Fibroblast of pulmonary artery (primary cell): ENCODE results near the gene FHOD1.

Source experiments
- DNase-seq: peaks from one replicate; pipeline ENCODE4 v3.0.0-alpha.2; 2010; ENCODE audit warnings: low read depth
- H3K4me3 ChIP-seq: replicated peaks from 2 replicates; pipeline ENCODE4 v1.5.1; 2011; ENCODE audit warnings: low read depth, mild to moderate bottlenecking, control low read depth, low read length, moderate library complexity
- TF ChIP-seq, protein P1 (sequence below): IDR thresholded peaks from 2 replicates; pipeline ENCODE4 v1.5.1; 2011; ENCODE audit warnings: mild to moderate bottlenecking, control low read depth, low read length, inconsistent platforms; ENCODE audit errors: missing control alignments

Gene FHOD1

DNA sequence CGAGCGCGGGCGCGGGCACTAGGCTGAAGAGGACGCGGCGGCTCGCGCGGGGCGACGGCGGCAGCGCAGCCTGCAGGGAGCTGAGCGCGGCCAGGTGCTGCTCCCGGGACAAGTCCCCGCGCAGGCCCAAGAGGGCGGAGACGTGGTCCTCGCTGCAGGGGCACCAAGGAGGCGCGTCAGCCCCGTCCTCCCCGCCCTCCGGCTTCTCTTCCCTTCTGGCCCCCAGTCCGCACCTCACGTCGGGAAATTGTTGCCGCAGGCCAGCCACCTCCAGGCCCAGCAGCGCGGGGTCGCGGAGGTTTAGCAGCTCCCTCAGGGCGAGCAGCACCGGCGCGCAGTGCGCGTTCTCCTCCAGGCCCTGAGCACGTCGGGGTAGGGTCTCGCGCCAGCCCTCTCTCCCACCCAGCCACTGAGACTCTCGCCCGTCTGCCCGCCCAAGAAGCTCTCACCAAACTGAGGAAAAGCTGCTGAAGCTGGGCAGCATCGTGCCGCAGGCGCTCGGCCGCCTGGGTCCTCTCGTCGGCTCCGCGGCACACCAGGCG is 62.8 kb downstream of the FHOD1 start:
- DNase-seq = no peak
- TF ChIP-seq, protein P1, sequence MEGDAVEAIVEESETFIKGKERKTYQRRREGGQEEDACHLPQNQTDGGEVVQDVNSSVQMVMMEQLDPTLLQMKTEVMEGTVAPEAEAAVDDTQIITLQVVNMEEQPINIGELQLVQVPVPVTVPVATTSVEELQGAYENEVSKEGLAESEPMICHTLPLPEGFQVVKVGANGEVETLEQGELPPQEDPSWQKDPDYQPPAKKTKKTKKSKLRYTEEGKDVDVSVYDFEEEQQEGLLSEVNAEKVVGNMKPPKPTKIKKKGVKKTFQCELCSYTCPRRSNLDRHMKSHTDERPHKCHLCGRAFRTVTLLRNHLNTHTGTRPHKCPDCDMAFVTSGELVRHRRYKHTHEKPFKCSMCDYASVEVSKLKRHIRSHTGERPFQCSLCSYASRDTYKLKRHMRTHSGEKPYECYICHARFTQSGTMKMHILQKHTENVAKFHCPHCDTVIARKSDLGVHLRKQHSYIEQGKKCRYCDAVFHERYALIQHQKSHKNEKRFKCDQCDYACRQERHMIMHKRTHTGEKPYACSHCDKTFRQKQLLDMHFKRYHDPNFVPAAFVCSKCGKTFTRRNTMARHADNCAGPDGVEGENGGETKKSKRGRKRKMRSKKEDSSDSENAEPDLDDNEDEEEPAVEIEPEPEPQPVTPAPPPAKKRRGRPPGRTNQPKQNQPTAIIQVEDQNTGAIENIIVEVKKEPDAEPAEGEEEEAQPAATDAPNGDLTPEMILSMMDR = no peak
- H3K4me3 ChIP-seq = peak overlapping the region; percentile 71

DNA sequence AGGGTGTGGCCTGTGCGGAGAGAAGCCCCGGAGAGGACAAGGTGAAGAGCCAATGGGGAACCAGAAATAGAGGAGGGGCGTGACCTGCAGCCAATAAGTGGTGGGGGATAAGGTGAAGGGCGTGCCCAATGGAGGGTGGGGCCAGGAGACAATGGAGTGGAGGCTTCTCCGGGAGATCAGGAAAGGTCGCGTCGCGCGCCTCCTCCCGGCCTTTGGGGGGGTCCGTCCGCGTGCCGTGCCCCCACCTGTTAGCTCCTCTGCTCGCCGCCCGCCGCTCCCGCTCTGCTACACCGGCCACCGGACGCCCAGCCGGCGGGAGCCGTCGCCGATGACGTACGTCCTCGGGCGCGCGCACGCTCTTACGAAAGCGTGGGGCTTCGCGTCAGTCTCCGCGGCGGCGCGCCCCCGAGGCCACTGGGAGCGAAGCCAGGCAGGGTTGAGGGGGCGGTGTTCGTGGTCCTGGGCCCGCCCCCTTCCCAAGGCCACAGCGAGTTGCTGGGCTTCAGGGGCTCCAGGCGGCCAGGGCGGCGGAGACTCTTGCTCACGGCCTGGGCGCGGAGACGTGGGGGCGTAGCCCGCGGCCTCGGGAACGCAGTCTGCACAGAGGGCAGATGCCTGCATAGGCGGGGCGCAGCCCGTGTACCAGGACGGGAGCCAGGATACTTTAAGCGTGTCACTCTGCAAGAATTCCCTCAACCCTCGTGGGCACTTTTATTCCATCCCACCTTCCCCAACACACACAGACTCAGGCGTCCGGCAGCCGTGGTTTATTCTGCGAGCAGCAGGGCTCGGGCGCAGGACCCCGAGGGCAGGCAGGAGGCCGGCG is 63.4 kb downstream of the FHOD1 start, which contains the start of gene MATCAP1:
Gene MATCAP1, minus strand, starts transcription at position 337 of the 826 bp plus-strand sequence. CDS start 3,353 bp downstream, outside the sequence.
- peak within 1 kb of the TSS; percentile 71 for H3K4me3 ChIP-seq
- TF ChIP-seq, protein P1 = no peak
- peak; percentile 98 for DNase-seq

DNA sequence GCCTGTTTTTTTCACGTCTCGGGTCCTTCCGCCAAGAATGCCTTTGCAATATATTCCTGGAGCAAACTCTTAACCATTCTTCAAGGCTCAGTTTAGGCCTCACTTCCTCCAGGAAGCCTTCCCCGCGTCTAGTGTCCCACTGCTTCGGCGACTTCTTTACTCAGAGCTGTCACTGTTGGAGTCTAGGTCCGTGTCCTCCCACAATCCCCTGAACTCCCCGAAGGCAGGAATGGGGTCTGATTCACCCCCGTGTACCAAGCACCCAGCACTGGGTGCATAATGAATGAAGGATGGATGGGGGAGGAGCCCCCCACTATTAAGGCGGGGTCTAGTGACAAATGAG is 64.0 kb downstream of the FHOD1 start:
- TF ChIP-seq, protein P1 = no peak
- H3K4me3 ChIP-seq = peak overlapping the region; percentile 71
- no peak for DNase-seq

DNA sequence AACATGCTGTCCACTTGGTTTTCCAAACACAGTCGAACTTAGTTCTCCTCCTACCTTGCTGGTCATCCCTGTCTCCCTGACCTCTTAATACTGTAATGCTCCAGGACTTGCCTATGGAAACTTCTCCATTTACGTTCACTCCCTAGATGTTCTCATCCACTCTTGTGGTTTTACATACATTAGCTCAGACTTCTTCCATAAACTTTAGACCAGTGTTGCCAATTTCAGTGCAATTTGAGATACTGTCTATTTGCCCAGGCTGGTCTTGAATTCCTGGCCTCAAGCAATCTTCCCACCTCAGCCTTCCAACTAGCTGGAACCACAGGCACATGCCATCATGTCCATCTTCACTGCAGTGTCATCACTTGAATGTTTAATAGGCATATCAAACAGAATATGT is 65.0 kb downstream of the FHOD1 start:
- no peak overlapping the region for H3K4me3 ChIP-seq
- no peak for DNase-seq

DNA sequence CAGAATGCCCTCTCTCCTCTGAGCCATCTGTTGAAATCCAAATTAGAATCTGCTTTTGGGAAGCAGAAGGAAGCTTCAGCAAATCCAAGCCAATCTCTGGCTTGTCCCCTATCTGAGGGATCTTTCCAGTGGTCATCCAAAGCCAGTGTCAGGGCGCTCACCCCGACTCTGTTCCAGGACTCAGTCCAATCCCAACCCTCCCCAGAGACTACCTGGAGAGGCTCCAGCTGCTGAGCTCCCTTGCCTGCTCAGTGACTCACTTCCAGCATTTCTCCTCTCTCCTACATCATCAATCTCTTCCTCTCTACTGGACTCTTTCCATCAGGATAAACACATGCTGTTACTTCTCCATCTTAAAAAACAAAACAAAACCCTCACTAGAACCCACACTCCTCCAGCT is 65.9 kb downstream of the FHOD1 start:
- TF ChIP-seq, protein P1 = no peak
- peak; percentile 91 for DNase-seq
- H3K4me3 ChIP-seq = peak overlapping the region; percentile 24

More for the DNA sequence above, 65.0 kb downstream of the FHOD1 start:
- TF ChIP-seq, protein P1 = no peak

DNA sequence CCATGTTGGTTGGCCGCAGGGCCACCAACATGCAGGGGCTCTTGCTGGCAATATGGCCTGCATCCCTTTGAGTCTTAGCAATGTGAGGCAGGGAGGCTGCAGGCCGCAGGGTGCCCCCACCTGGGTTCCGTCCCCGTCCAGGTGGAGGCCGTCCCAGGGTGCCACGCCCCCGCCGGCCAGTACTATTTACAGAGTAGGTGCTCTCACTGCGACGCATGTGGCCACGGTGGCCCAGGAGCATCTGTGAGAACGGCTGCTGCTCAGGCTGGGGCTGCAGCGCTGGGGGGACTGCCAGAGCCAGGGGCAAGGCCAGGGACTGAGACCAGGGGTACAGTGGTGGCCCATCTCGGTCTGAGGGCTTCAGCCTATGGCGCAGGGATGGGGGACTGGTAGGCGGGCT is 67.1 kb downstream of the FHOD1 start:
- H3K4me3 ChIP-seq = no peak overlapping the region
- DNase-seq = no peak
- TF ChIP-seq, protein P1 = no peak
